ENCODE data around the gene SSH2. TPM values are rescaled to one million over a fixed set of nuclear protein-coding genes. Genes with fewer than 3 reads are reported as not detected.
A peak's percentile ranks its signal among the peaks of the same experiment; 100 is the strongest.

The SSH2 gene
- total RNA-seq, 1 donor from 2014 or later: 46.5 TPM

GRCh38 chr17:29764748-29765147 is 165.3 kb downstream of the SSH2 start:
- Mint-ChIP-seq H3K36me3 (ENCODE audit: unreplicated experiment) (no peaks in the 10 kb centered on the region), H3K27me3 (ENCODE audit: unreplicated experiment) (no peaks in the 10 kb centered on the region), H3K4me1 (ENCODE audit: low read depth, unreplicated experiment) (peaks cover 13% of the 10 kb centered on the region), H3K4me3 (ENCODE audit: unreplicated experiment) (no peak overlapping the region), H3K9me3 (ENCODE audit: unreplicated experiment) (peaks cover under 1% of the 10 kb centered on the region), H3K27ac (ENCODE audit: unreplicated experiment) (no peak overlapping the region)
- TF ChIP-seq, protein P1, sequence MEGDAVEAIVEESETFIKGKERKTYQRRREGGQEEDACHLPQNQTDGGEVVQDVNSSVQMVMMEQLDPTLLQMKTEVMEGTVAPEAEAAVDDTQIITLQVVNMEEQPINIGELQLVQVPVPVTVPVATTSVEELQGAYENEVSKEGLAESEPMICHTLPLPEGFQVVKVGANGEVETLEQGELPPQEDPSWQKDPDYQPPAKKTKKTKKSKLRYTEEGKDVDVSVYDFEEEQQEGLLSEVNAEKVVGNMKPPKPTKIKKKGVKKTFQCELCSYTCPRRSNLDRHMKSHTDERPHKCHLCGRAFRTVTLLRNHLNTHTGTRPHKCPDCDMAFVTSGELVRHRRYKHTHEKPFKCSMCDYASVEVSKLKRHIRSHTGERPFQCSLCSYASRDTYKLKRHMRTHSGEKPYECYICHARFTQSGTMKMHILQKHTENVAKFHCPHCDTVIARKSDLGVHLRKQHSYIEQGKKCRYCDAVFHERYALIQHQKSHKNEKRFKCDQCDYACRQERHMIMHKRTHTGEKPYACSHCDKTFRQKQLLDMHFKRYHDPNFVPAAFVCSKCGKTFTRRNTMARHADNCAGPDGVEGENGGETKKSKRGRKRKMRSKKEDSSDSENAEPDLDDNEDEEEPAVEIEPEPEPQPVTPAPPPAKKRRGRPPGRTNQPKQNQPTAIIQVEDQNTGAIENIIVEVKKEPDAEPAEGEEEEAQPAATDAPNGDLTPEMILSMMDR (IDR thresholded peaks at IDR 0.05; ENCODE audit: partially characterized antibody, unreplicated experiment): no peak
- DNase-seq: no peak

DNA sequence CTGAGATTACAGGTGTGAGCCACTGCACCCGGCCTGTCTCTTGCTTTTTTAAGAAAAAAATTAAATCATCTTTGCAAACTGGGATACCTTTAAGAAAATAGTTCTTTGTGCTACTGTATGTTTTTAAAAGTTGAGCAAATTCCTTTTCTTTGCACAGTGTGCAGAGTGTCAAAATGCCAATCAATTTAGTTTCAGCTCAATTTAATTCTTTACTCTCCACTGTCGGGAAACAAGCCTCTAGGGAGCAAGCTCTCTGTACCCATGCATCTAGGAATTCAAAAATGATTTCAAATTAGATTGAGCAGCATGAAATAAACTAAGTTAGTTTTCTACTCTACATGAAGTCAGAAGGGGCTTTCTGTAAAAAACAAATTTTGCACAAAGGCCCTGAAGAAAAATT is 165.8 kb downstream of the SSH2 start:
- H3K4me3 Mint-ChIP-seq (ENCODE audit: unreplicated experiment): no peak overlapping the region
- TF ChIP-seq, protein P1 (IDR thresholded peaks at IDR 0.05; ENCODE audit: partially characterized antibody, unreplicated experiment): no peak

DNA sequence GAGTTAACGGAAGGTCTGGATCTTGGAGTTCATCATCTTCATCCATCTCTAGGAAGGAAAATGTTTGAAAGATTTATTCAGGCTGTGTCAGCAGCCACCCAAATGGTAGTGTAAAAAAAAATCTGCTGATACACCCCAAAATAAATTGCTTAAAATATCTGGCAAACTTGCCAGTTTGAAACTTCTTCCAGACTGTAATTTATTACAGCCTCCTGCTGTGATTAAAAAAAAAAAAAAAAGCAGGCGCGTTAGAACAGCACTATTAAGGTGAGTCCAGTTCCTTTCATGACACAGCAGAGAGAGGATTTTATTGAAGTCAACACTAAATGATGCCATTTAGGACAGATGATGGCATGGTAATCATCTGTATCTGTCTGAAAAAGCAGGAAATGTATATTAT is 166.8 kb downstream of the SSH2 start:
- Mint-ChIP-seq H3K27ac (ENCODE audit: unreplicated experiment) (no peak overlapping the region), H3K4me3 (ENCODE audit: unreplicated experiment) (no peak overlapping the region), H3K36me3 (ENCODE audit: unreplicated experiment) (no peaks in the 10 kb centered on the region), H3K27me3 (ENCODE audit: unreplicated experiment) (peaks cover 2% of the 10 kb centered on the region), H3K4me1 (ENCODE audit: low read depth, unreplicated experiment) (peaks cover 13% of the 10 kb centered on the region), H3K9me3 (ENCODE audit: unreplicated experiment) (peaks cover 1% of the 10 kb centered on the region)
- DNase-seq: no peak
- TF ChIP-seq, protein P1 (IDR thresholded peaks at IDR 0.05; ENCODE audit: partially characterized antibody, unreplicated experiment): no peak

More for the DNA sequence above, 165.8 kb downstream of the SSH2 start:
- H3K27me3 Mint-ChIP-seq (ENCODE audit: unreplicated experiment): peaks cover 2% of the 10 kb centered on the region
- DNase-seq: no peak
- no peaks in the 10 kb centered on the region for H3K36me3 Mint-ChIP-seq (ENCODE audit: unreplicated experiment)
- H3K27ac Mint-ChIP-seq (ENCODE audit: unreplicated experiment): no peak overlapping the region
- peaks cover 1% of the 10 kb centered on the region for H3K9me3 Mint-ChIP-seq (ENCODE audit: unreplicated experiment)
- peaks cover 13% of the 10 kb centered on the region for H3K4me1 Mint-ChIP-seq (ENCODE audit: low read depth, unreplicated experiment)

DNA sequence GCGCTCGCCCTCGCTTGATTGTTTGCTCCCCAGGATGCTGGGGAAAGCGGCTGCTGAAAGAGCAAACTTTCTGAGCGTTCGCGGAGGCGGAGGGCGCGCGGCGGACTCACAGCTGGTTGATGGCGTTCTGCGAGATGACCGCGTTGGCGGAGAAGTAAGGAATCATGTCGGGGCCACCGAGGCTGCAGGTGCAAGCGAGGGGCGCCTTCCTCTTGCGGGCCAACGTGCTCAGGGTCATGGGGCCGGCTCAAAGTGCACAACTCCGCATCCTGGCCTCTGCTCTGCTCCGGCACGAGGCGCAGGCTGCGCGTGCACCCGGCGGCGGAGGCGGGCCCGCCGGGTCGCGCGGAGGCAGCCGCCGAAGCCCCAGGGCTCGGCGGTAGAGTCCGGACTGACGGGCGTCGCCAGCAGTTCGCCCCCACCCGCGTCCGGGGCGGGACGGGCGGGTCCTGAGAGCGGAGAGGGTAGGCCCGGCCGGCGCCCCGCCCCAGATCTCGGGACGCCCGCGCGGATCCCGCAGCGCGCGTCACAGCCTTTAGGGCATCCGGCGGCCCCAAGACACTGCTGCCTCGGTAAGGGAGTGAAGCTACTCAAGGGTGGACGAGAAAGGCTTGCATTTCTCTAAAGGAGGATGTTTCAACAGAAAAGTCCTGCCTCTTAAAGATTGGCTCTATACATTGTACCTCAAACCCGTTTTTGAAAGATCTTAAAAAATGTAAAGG is 168.8 kb downstream of the SSH2 start:
- Mint-ChIP-seq H3K4me3 (ENCODE audit: unreplicated experiment) (peak overlapping the region; percentile 93), H3K27me3 (ENCODE audit: unreplicated experiment) (peaks cover 2% of the 10 kb centered on the region), H3K4me1 (ENCODE audit: low read depth, unreplicated experiment) (peaks cover 9% of the 10 kb centered on the region), H3K9me3 (ENCODE audit: unreplicated experiment) (peaks cover 1% of the 10 kb centered on the region), H3K27ac (ENCODE audit: unreplicated experiment) (no peak overlapping the region), H3K36me3 (ENCODE audit: unreplicated experiment) (no peaks in the 10 kb centered on the region)
- TF ChIP-seq, protein P1 (IDR thresholded peaks at IDR 0.05; ENCODE audit: partially characterized antibody, unreplicated experiment): no peak
- peak; percentile 78 for DNase-seq

GRCh38 chr17:29760279-29761039 is 169.6 kb downstream of the SSH2 start:
- H3K9me3 Mint-ChIP-seq (ENCODE audit: unreplicated experiment): peaks cover 1% of the 10 kb centered on the region
- DNase-seq: no peak
- H3K4me3 Mint-ChIP-seq (ENCODE audit: unreplicated experiment): peak overlapping the region; percentile 93
- no peak overlapping the region for H3K27ac Mint-ChIP-seq (ENCODE audit: unreplicated experiment)
- no peaks in the 10 kb centered on the region for H3K36me3 Mint-ChIP-seq (ENCODE audit: unreplicated experiment)
- H3K4me1 Mint-ChIP-seq (ENCODE audit: low read depth, unreplicated experiment): peaks cover 9% of the 10 kb centered on the region
- peaks cover 2% of the 10 kb centered on the region for H3K27me3 Mint-ChIP-seq (ENCODE audit: unreplicated experiment)
- TF ChIP-seq, protein P1 (IDR thresholded peaks at IDR 0.05; ENCODE audit: partially characterized antibody, unreplicated experiment): no peak
